GM18499 (cell line): ENCODE data around the gene S100P.

Experiments
- ATAC-seq: cut with Tn5 transposase; IDR thresholded peaks from one replicate; pipeline ENCODE4 v1.9.1; 2021; ENCODE audit warnings: moderate number of reproducible peaks; ENCODE audit not compliant: insufficient read depth, unreplicated experiment

Gene S100P

GRCh38 chr4:6742989-6743388, 49.3 kb downstream of the S100P start:
- ATAC-seq = no peak
